Caco-2 (cell line): ENCODE results near the gene GP9. TPM values are rescaled to one million over a fixed set of nuclear protein-coding genes. Genes with fewer than 3 reads are reported as not detected.

Experiments
- BruUV-seq: library from RNA; stranded (reverse); fragments of 400-500 nt; replicated peaks from 2 replicates; lab custom pipeline; 2021; lab: Mats Ljungman, UMichigan
- CTCF ChIA-PET: fragments of 300-600 bp; sonication (Branson Sonifier 250); formaldehyde crosslinking; loops from one replicate; lab custom pipeline; 2022; ENCODE audit warnings: antibody characterized with exemption; lab: Charles Lee
- POLR2A ChIA-PET: fragments of 300-600 bp; sonication (Branson Sonifier 250); formaldehyde crosslinking; loops from one replicate; lab custom pipeline; 2022; ENCODE audit warnings: antibody characterized with exemption; lab: Charles Lee
- DNase-seq, 2 experiments: peaks; one replicate each; pipeline versions ENCODE4 v3.0.0 to v3.0.0-alpha.2; 2020 to 2022
- H3K27me3 ChIP-seq: replicated peaks from 2 replicates; pipeline ENCODE4 v1.6.0; 2011; ENCODE audit warnings: low read length; ENCODE audit not compliant: control insufficient read depth, insufficient read depth
- H3K36me3 ChIP-seq: 2 replicates; pipeline ENCODE4 v1.5.1; 2011; ENCODE audit warnings: low read length; ENCODE audit not compliant: control insufficient read depth, insufficient read depth
- H3K4me1 ChIP-seq: fragments of 250-450 bp; sonication (Bioruptor Pico); 2 replicates; pipeline ENCODE4 v1.5.1; 2020; ENCODE audit warnings: mild to moderate bottlenecking
- H3K4me3 ChIP-seq: 2 replicates; pipeline ENCODE4 v1.5.1; 2011; ENCODE audit warnings: low read depth, mild to moderate bottlenecking, control low read depth, low read length
- H3K9me3 ChIP-seq: fragments of 250-450 bp; sonication (Bioruptor Pico); 2 replicates; pipeline ENCODE4 v1.5.1; 2020; ENCODE audit warnings: mild to moderate bottlenecking, moderate library complexity
- H3K27ac Mint-ChIP-seq: one replicate; pipeline ENCODE4 v1.8.0; 2022; ENCODE audit warnings: mixed read lengths; ENCODE audit not compliant: unreplicated experiment
- H3K27me3 Mint-ChIP-seq: one replicate; pipeline ENCODE4 v1.8.0; 2022; ENCODE audit warnings: mixed read lengths; ENCODE audit not compliant: insufficient read depth, unreplicated experiment
- H3K36me3 Mint-ChIP-seq: one replicate; pipeline ENCODE4 v1.8.0; 2022; ENCODE audit warnings: mild to moderate bottlenecking, mixed read lengths; ENCODE audit not compliant: insufficient read depth, unreplicated experiment
- H3K4me1 Mint-ChIP-seq: one replicate; pipeline ENCODE4 v1.8.0; 2022; ENCODE audit warnings: low read depth, mixed read lengths; ENCODE audit not compliant: unreplicated experiment
- H3K4me3 Mint-ChIP-seq: one replicate; pipeline ENCODE4 v1.8.0; 2022; ENCODE audit warnings: mild to moderate bottlenecking, moderate library complexity, mixed read lengths; ENCODE audit not compliant: unreplicated experiment
- H3K9me3 Mint-ChIP-seq: one replicate; pipeline ENCODE4 v1.8.0; 2022; ENCODE audit warnings: mixed read lengths; ENCODE audit not compliant: unreplicated experiment
- CTCF ChIP-seq, 2 experiments: fragments of 200-600 bp in 1 of 2; IDR thresholded peaks; 1 replicate in 1 of 2; 2 replicates in 1 of 2; pipeline versions ENCODE4 v1.5.1 to v1.8.0; 2011 to 2022; ENCODE audit warnings: antibody characterized with exemption in 1 of 2, control low read depth in 1 of 2, inconsistent platforms in 1 of 2, low read depth in 1 of 2, low read length in 1 of 2, mild to moderate bottlenecking in 1 of 2, moderate library complexity in 1 of 2; ENCODE audit not compliant: insufficient read depth in 1 of 2, severe bottlenecking in 1 of 2, unreplicated experiment in 1 of 2
- intact Hi-C: fragments of 100-400 bp; cut with micrococcal nuclease; formaldehyde crosslinking; loops from one replicate; pipeline ENCODE4 v1.10.0; 2022; ENCODE audit not compliant: unreplicated experiment
- total RNA-seq: library from RNA; stranded (reverse); gene quantifications from 2 replicates; pipeline ENCODE4 v1.2.3, GENCODE V29; 2022

The GP9 gene
- total RNA-seq, 1 experiment from 2014 or later, result not detected

GRCh38 chr3:129021140-129021551 lies 39.4 kb upstream of the GP9 start:
- no peaks in the 10 kb centered on the region for H3K9me3 Mint-ChIP-seq
- peaks cover 7% of the 10 kb centered on the region; the same call in 1 of the 2 replicates for H3K4me1 ChIP-seq
- no peak overlapping the region for H3K4me3 Mint-ChIP-seq
- H3K9me3 ChIP-seq, result no peaks in the 10 kb centered on the region
- H3K36me3 ChIP-seq, result no peaks in the 10 kb centered on the region
- peaks cover 2% of the 10 kb centered on the region for H3K4me1 Mint-ChIP-seq
- no peak overlapping the region for H3K27ac Mint-ChIP-seq
- peaks cover 3% of the 10 kb centered on the region for H3K27me3 Mint-ChIP-seq
- POLR2A ChIA-PET, result no interaction called here
- DNase-seq, result no peak
- intact Hi-C loops, result no loop called here
- H3K27me3 ChIP-seq, result no peaks in the 10 kb centered on the region
- no peaks in the 10 kb centered on the region for H3K36me3 Mint-ChIP-seq
- BruUV-seq, result no TSS peak
- H3K4me3 ChIP-seq, result no peak overlapping the region
- TF ChIP-seq CTCF (IDR thresholded peaks at IDR 0.05; ENCODE audit: insufficient read depth in 1 of 2, low read depth in 1 of 2, low read length in 1 of 2, severe bottlenecking in 1 of 2, unreplicated experiment in 1 of 2), result no peak
- CTCF ChIA-PET, result interaction anchor here (0.6 to 0.9 kb wide), 2 partner anchors 51 to 225 kb away, joined by 3 read pairs; no protein-coding TSS in a partner anchor

GRCh38 chr3:129022114-129023007 lies 38.2 kb upstream of the GP9 start:
- POLR2A ChIA-PET, result no interaction called here
- Mint-ChIP-seq H3K27me3 (peaks cover 3% of the 10 kb centered on the region), H3K27ac (no peak overlapping the region), H3K4me3 (no peak overlapping the region), H3K36me3 (no peaks in the 10 kb centered on the region), H3K9me3 (no peaks in the 10 kb centered on the region), H3K4me1 (peaks cover 7% of the 10 kb centered on the region)
- Histone ChIP-seq H3K4me1 (peaks cover 6% of the 10 kb centered on the region; the same call in 1 of the 2 replicates), H3K27me3 (no peaks in the 10 kb centered on the region), H3K36me3 (no peaks in the 10 kb centered on the region), H3K9me3 (no peaks in the 10 kb centered on the region), H3K4me3 (no peak overlapping the region)
- CTCF ChIA-PET, result no interaction called here
- BruUV-seq, result no TSS peak
- no peak for DNase-seq
- intact Hi-C loops, result no loop called here
- TF ChIP-seq CTCF (IDR thresholded peaks at IDR 0.05; ENCODE audit: insufficient read depth in 1 of 2, low read depth in 1 of 2, low read length in 1 of 2, severe bottlenecking in 1 of 2, unreplicated experiment in 1 of 2), result no peak

- Mint-ChIP-seq H3K36me3 (no peaks in the 10 kb centered on the region), H3K4me3 (no peak overlapping the region), H3K4me1 (peaks cover 7% of the 10 kb centered on the region), H3K9me3 (no peaks in the 10 kb centered on the region), H3K27ac (no peak overlapping the region), H3K27me3 (peaks cover 3% of the 10 kb centered on the region)
- no TSS peak for BruUV-seq
- POLR2A ChIA-PET, result no interaction called here
- DNase-seq, result no peak
- Histone ChIP-seq H3K9me3 (no peaks in the 10 kb centered on the region), H3K4me3 (no peak overlapping the region), H3K27me3 (no peaks in the 10 kb centered on the region), H3K36me3 (no peaks in the 10 kb centered on the region), H3K4me1 (peaks cover 6% of the 10 kb centered on the region; the same call in 1 of the 2 replicates)
- intact Hi-C loops, result no loop called here
- no peak for TF ChIP-seq CTCF (IDR thresholded peaks at IDR 0.05; ENCODE audit: insufficient read depth in 1 of 2, low read depth in 1 of 2, low read length in 1 of 2, severe bottlenecking in 1 of 2, unreplicated experiment in 1 of 2)
- CTCF ChIA-PET, result no interaction called here
Measured at GRCh38 chr3:129023008-129023358, 37.6 kb upstream of the GP9 start.
